Measurements from ENCODE around the gene CASR.

CASR gene

GRCh38 chr3:122307976-122308375 lies 124.5 kb downstream of the CASR start:
- H3K36me3 ChIP-seq (ENCODE audit: control insufficient read depth, insufficient read depth, low read length, severe bottlenecking): no peaks in the 10 kb centered on the region
- H3K4me3 ChIP-seq (ENCODE audit: low read length): no peak overlapping the region
- no peaks in the 10 kb centered on the region for H3K9me3 ChIP-seq (ENCODE audit: control insufficient read depth, low read length)
- H3K4me1 ChIP-seq (ENCODE audit: control insufficient read depth, insufficient read depth, low read length): peaks cover 2% of the 10 kb centered on the region
- no peak for DNase-seq (ENCODE audit: low read depth)
- H3K27me3 ChIP-seq (replicated peaks; ENCODE audit: control insufficient read depth, insufficient read depth, low read length): peaks cover 21% of the 10 kb centered on the region
- no peak overlapping the region for H3K9ac ChIP-seq (ENCODE audit: low read length)

- H3K27me3 ChIP-seq (replicated peaks; ENCODE audit: control insufficient read depth, insufficient read depth, low read length): peaks cover 21% of the 10 kb centered on the region
- H3K36me3 ChIP-seq (ENCODE audit: control insufficient read depth, insufficient read depth, low read length, severe bottlenecking): no peaks in the 10 kb centered on the region
- H3K9ac ChIP-seq (ENCODE audit: low read length): no peak overlapping the region
- no peak overlapping the region for H3K4me3 ChIP-seq (ENCODE audit: low read length)
- H3K9me3 ChIP-seq (ENCODE audit: control insufficient read depth, low read length): no peaks in the 10 kb centered on the region
- DNase-seq (ENCODE audit: low read depth): no peak
- peaks cover 11% of the 10 kb centered on the region for H3K4me1 ChIP-seq (ENCODE audit: control insufficient read depth, insufficient read depth, low read length)
These were observed 126.9 kb downstream of the CASR start for GRCh38 chr3:122310361-122310760.

- Histone ChIP-seq H3K4me3 (ENCODE audit: low read length) (no peak overlapping the region), H3K4me1 (ENCODE audit: control insufficient read depth, insufficient read depth, low read length) (peaks cover 11% of the 10 kb centered on the region), H3K9ac (ENCODE audit: low read length) (no peak overlapping the region), H3K27me3 (replicated peaks; ENCODE audit: control insufficient read depth, insufficient read depth, low read length) (peaks cover 11% of the 10 kb centered on the region), H3K9me3 (ENCODE audit: control insufficient read depth, low read length) (no peaks in the 10 kb centered on the region), H3K36me3 (ENCODE audit: control insufficient read depth, insufficient read depth, low read length, severe bottlenecking) (no peaks in the 10 kb centered on the region)
- DNase-seq (ENCODE audit: low read depth): no peak
These were observed 129.4 kb downstream of the CASR start for GRCh38 chr3:122312826-122313225.

- Histone ChIP-seq H3K4me3 (ENCODE audit: low read length) (no peak overlapping the region), H3K36me3 (ENCODE audit: control insufficient read depth, insufficient read depth, low read length, severe bottlenecking) (no peaks in the 10 kb centered on the region), H3K4me1 (ENCODE audit: control insufficient read depth, insufficient read depth, low read length) (peaks cover 11% of the 10 kb centered on the region), H3K9ac (ENCODE audit: low read length) (no peak overlapping the region), H3K27me3 (replicated peaks; ENCODE audit: control insufficient read depth, insufficient read depth, low read length) (peaks cover 10% of the 10 kb centered on the region), H3K9me3 (ENCODE audit: control insufficient read depth, low read length) (no peaks in the 10 kb centered on the region)
- peak; percentile 8 for DNase-seq (ENCODE audit: low read depth)
These were observed 129.8 kb downstream of the CASR start for GRCh38 chr3:122313281-122313680.

- Histone ChIP-seq H3K36me3 (ENCODE audit: control insufficient read depth, insufficient read depth, low read length, severe bottlenecking) (no peaks in the 10 kb centered on the region), H3K27me3 (replicated peaks; ENCODE audit: control insufficient read depth, insufficient read depth, low read length) (peaks cover 10% of the 10 kb centered on the region), H3K9ac (ENCODE audit: low read length) (no peak overlapping the region), H3K9me3 (ENCODE audit: control insufficient read depth, low read length) (peaks cover 4% of the 10 kb centered on the region), H3K4me3 (ENCODE audit: low read length) (no peak overlapping the region), H3K4me1 (ENCODE audit: control insufficient read depth, insufficient read depth, low read length) (peaks cover 11% of the 10 kb centered on the region)
- DNase-seq (ENCODE audit: low read depth): peak; percentile 12
These were observed 130.9 kb downstream of the CASR start for GRCh38 chr3:122314228-122314876.

- Histone ChIP-seq H3K27me3 (replicated peaks; ENCODE audit: control insufficient read depth, insufficient read depth, low read length) (peaks cover 6% of the 10 kb centered on the region), H3K9ac (ENCODE audit: low read length) (no peak overlapping the region), H3K4me1 (ENCODE audit: control insufficient read depth, insufficient read depth, low read length) (peaks cover 11% of the 10 kb centered on the region), H3K36me3 (ENCODE audit: control insufficient read depth, insufficient read depth, low read length, severe bottlenecking) (no peaks in the 10 kb centered on the region), H3K9me3 (ENCODE audit: control insufficient read depth, low read length) (peaks cover 7% of the 10 kb centered on the region), H3K4me3 (ENCODE audit: low read length) (no peak overlapping the region)
- no peak for DNase-seq (ENCODE audit: low read depth)
These were observed 132.2 kb downstream of the CASR start for GRCh38 chr3:122315619-122316018.

GRCh38 chr3:122316368-122316767 lies 132.9 kb downstream of the CASR start:
- Histone ChIP-seq H3K9me3 (ENCODE audit: control insufficient read depth, low read length) (peaks cover 7% of the 10 kb centered on the region), H3K4me3 (ENCODE audit: low read length) (no peak overlapping the region), H3K36me3 (ENCODE audit: control insufficient read depth, insufficient read depth, low read length, severe bottlenecking) (no peaks in the 10 kb centered on the region), H3K27me3 (replicated peaks; ENCODE audit: control insufficient read depth, insufficient read depth, low read length) (no peaks in the 10 kb centered on the region), H3K9ac (ENCODE audit: low read length) (no peak overlapping the region), H3K4me1 (ENCODE audit: control insufficient read depth, insufficient read depth, low read length) (peaks cover 11% of the 10 kb centered on the region)
- DNase-seq (ENCODE audit: low read depth): no peak

- no peaks in the 10 kb centered on the region for H3K36me3 ChIP-seq (ENCODE audit: control insufficient read depth, insufficient read depth, low read length, severe bottlenecking)
- H3K27me3 ChIP-seq (replicated peaks; ENCODE audit: control insufficient read depth, insufficient read depth, low read length): no peaks in the 10 kb centered on the region
- H3K4me3 ChIP-seq (ENCODE audit: low read length): no peak overlapping the region
These were observed 135.2 kb downstream of the CASR start for GRCh38 chr3:122318620-122319019.

GRCh38 chr3:122322095-122323075 lies 138.9 kb downstream of the CASR start:
- no peaks in the 10 kb centered on the region for H3K27me3 ChIP-seq (replicated peaks; ENCODE audit: control insufficient read depth, insufficient read depth, low read length)
- DNase-seq (ENCODE audit: low read depth): no peak
- H3K9ac ChIP-seq (ENCODE audit: low read length): no peak overlapping the region
- no peaks in the 10 kb centered on the region for H3K36me3 ChIP-seq (ENCODE audit: control insufficient read depth, insufficient read depth, low read length, severe bottlenecking)
- peaks cover 11% of the 10 kb centered on the region for H3K4me1 ChIP-seq (ENCODE audit: control insufficient read depth, insufficient read depth, low read length)
- peaks cover 7% of the 10 kb centered on the region for H3K9me3 ChIP-seq (ENCODE audit: control insufficient read depth, low read length)
- no peak overlapping the region for H3K4me3 ChIP-seq (ENCODE audit: low read length)

More at GRCh38 chr3:122318620-122319019, 135.2 kb downstream of the CASR start:
- Histone ChIP-seq H3K9me3 (ENCODE audit: control insufficient read depth, low read length) (peaks cover 7% of the 10 kb centered on the region), H3K4me1 (ENCODE audit: control insufficient read depth, insufficient read depth, low read length) (peaks cover 3% of the 10 kb centered on the region), H3K9ac (ENCODE audit: low read length) (no peak overlapping the region)
- DNase-seq (ENCODE audit: low read depth): no peak

- Histone ChIP-seq H3K9me3 (ENCODE audit: control insufficient read depth, low read length) (no peaks in the 10 kb centered on the region), H3K27me3 (replicated peaks; ENCODE audit: control insufficient read depth, insufficient read depth, low read length) (no peaks in the 10 kb centered on the region), H3K36me3 (ENCODE audit: control insufficient read depth, insufficient read depth, low read length, severe bottlenecking) (no peaks in the 10 kb centered on the region), H3K4me3 (ENCODE audit: low read length) (peak within 1 kb of the TSS; percentile 65), H3K9ac (ENCODE audit: low read length) (no peak within 1 kb of the TSS), H3K4me1 (ENCODE audit: control insufficient read depth, insufficient read depth, low read length) (peaks cover 11% of the 10 kb centered on the region)
- DNase-seq (ENCODE audit: low read depth): no peak
These were observed 141.4 kb downstream of the CASR start, which contains the start of gene CSTA for GRCh38 chr3:122324871-122325323. Gene CSTA (plus strand): TSS chr3:122325248. CDS start chr3:122325293, 45 bp downstream.

GRCh38 chr3:122325769-122326168 lies 142.3 kb downstream of the CASR start:
- Histone ChIP-seq H3K9ac (ENCODE audit: low read length) (no peak overlapping the region), H3K4me1 (ENCODE audit: control insufficient read depth, insufficient read depth, low read length) (peaks cover 11% of the 10 kb centered on the region), H3K36me3 (ENCODE audit: control insufficient read depth, insufficient read depth, low read length, severe bottlenecking) (no peaks in the 10 kb centered on the region), H3K4me3 (ENCODE audit: low read length) (peak overlapping the region; percentile 65), H3K9me3 (ENCODE audit: control insufficient read depth, low read length) (no peaks in the 10 kb centered on the region), H3K27me3 (replicated peaks; ENCODE audit: control insufficient read depth, insufficient read depth, low read length) (peaks cover 5% of the 10 kb centered on the region)
- no peak for DNase-seq (ENCODE audit: low read depth)
